Esophagus muscularis mucosa (tissue), 4 donors: Measurements from ENCODE around the gene RHBDD2. TPM values are rescaled to one million over a fixed set of nuclear protein-coding genes. Genes with fewer than 3 reads are reported as not detected.
"Not testable (repeated sequence)": the region's sequence is repeated elsewhere in the genome, so short reads cannot be mapped to it uniquely, and the experiment has no call there.

Experiments used
- DNase-seq: peaks from one replicate; pipeline ENCODE4 v3.0.0-alpha.2; 2017; ENCODE audit errors: extremely low spot score
- H3K27ac ChIP-seq, 4 donors: fragments of 200-600 bp; sonication (generic); replicated peaks in 1 of 4; 1 replicate in 3 of 4; 2 replicates in 1 of 4; pipeline ENCODE4 v1.5.1; 2016 to 2019; ENCODE audit warnings: mild to moderate bottlenecking in 1 of 4
- H3K27me3 ChIP-seq, 4 donors: fragments of 200-600 bp; sonication (generic); one replicate each; pipeline versions ENCODE4 v1.5.1 to v1.6.0; 2016 to 2019
- H3K36me3 ChIP-seq, 4 donors: fragments of 200-600 bp; sonication (generic); one replicate each; pipeline ENCODE4 v1.5.1; 2016 to 2019
- H3K4me1 ChIP-seq, 4 donors: fragments of 200-600 bp; sonication (generic); one replicate each; pipeline ENCODE4 v1.5.1; 2016 to 2019
- H3K4me3 ChIP-seq, 4 donors: fragments of 200-600 bp; sonication (generic); 1 replicate in 2 of 4; 2 replicates in 2 of 4; pipeline ENCODE4 v1.5.1; 2016 to 2019; ENCODE audit warnings: mild to moderate bottlenecking in 4 of 4, moderate library complexity in 1 of 4
- H3K9me3 ChIP-seq, 4 donors: fragments of 200-600 bp; sonication (generic); 1 replicate in 3 of 4; 2 replicates in 1 of 4; pipeline ENCODE4 v1.5.1; 2016 to 2019
- EP300 ChIP-seq: sonication (generic); formaldehyde crosslinking; IDR thresholded peaks from one replicate; pipeline ENCODE4 v1.6.1; 2017; ENCODE audit warnings: antibody characterized with exemption
- POLR2A ChIP-seq: fragments of 450-650 bp; IDR thresholded peaks from one replicate; pipeline ENCODE4 v1.6.1; 2017; ENCODE audit warnings: antibody characterized with exemption, moderate library complexity, mild to moderate bottlenecking, low read depth
- POLR2AphosphoS5 ChIP-seq, 2 donors: sonication (generic); formaldehyde crosslinking; IDR thresholded peaks; one replicate each; pipeline ENCODE4 v1.6.1; 2017; ENCODE audit warnings: antibody characterized with exemption in 2 of 2
- WGBS: methylation state at CpG from one replicate; pipeline ENCODE4 v1.1.5; 2018; 5-methylcytosine and 5-hydroxymethylcytosine counted together
- intact Hi-C: fragments of 100-400 bp; cut with DNase I; formaldehyde crosslinking; loops from one replicate; pipeline ENCODE4 v1.15.1; 2023
- total RNA-seq, 4 donors: library from RNA; depleted of rRNA; stranded (reverse); fragments of >200 nt; gene quantifications; one replicate each; pipeline versions ENCODE4 v1.1.0 to v1.2.1, GENCODE V29; 2016
- TF ChIP-seq, protein P1 (sequence below), 3 experiments: fragments of 200-600 bp in 2 of 3; fragments of 450-650 bp in 1 of 3; sonication (generic) in 2 of 3; IDR thresholded peaks; one replicate each; pipeline ENCODE4 v1.5.1; 2017 to 2019; ENCODE audit warnings: antibody characterized with exemption in 3 of 3, mild to moderate bottlenecking in 2 of 3, moderate library complexity in 1 of 3

The RHBDD2 gene
- total RNA-seq, 4 donors from 2014 or later = 19.1 to 40.2 (median 32.6) TPM

DNA sequence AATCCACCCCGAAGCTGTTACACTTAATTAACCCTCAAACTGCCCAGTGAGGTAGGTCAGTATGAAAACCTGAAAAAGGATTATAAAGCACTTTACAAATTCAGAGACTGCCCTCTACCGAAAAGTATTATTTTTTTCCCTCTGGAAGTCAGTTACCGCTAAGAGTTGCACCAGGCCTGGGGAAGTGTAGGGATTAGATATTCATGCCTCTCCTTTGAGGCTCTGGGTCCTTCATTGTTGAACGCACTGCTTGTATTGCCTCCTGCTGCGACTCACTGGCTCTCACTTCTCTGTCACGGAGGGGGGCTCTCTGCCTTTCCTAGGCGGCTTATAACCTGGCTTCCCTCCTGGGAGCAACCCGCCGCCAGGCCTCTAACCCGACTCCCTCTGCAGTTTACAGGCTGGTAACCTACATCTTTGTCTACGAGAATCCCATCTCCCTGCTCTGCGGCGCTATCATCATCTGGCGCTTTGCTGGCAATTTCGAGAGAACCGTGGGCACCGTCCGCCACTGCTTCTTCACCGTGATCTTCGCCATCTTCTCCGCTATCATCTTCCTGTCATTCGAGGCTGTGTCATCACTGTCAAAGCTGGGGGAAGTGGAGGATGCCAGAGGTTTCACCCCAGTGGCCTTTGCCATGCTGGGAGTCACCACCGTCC, 2.7 kb downstream of the RHBDD2 start:
- H3K27me3 ChIP-seq = no peaks in the 10 kb centered on the region
- no peak overlapping the region for H3K4me3 ChIP-seq
- intact Hi-C loops = no loop called here
- peaks cover 51 to 61% (median 57%) of the 10 kb centered on the region in 4 donors for H3K36me3 ChIP-seq
- H3K9me3 ChIP-seq = no peaks in the 10 kb centered on the region
- DNase-seq = no peak
- peaks cover 20 to 30% (median 27%) of the 10 kb centered on the region in 4 donors for H3K4me1 ChIP-seq
- WGBS = 85% methylated on average over 23 of the region's 23 CpGs
- TF ChIP-seq POLR2AphosphoS5 (IDR thresholded peaks at IDR 0.05) (no peak), POLR2A (no peak), EP300 (no peak)
- TF ChIP-seq, protein P1, sequence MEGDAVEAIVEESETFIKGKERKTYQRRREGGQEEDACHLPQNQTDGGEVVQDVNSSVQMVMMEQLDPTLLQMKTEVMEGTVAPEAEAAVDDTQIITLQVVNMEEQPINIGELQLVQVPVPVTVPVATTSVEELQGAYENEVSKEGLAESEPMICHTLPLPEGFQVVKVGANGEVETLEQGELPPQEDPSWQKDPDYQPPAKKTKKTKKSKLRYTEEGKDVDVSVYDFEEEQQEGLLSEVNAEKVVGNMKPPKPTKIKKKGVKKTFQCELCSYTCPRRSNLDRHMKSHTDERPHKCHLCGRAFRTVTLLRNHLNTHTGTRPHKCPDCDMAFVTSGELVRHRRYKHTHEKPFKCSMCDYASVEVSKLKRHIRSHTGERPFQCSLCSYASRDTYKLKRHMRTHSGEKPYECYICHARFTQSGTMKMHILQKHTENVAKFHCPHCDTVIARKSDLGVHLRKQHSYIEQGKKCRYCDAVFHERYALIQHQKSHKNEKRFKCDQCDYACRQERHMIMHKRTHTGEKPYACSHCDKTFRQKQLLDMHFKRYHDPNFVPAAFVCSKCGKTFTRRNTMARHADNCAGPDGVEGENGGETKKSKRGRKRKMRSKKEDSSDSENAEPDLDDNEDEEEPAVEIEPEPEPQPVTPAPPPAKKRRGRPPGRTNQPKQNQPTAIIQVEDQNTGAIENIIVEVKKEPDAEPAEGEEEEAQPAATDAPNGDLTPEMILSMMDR (IDR thresholded peaks at IDR 0.05) = no peak
- H3K27ac ChIP-seq = no peak overlapping the region

DNA sequence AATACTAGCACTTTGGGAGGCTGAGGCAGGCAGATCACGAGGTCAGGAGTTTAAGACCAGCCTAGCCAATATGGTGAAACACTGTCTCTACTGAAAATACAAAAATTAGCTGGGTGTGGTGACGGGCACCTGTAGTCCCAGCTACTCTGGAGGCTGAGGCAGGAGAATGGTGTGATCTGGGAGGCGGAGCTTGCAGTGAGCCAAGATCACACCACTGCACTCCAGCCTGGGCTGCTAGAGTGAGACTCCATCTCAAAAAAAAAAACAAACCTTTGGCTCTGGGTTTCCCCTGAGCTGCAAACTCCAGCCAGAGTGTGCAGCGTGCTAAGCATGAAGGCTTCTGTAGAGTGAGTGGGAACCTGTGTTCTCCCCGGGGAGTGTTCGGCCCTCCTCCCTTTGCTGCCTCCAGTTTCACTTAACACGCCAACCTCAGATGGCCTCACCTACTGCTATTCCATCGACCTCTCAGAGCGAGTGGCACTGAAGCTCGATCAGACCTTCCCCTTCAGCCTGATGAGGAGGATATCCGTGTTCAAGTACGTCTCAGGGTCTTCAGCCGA, 4.5 kb downstream of the RHBDD2 start:
- H3K27ac ChIP-seq, DNase-seq, H3K4me3 ChIP-seq, H3K27me3 ChIP-seq, H3K9me3 ChIP-seq, intact Hi-C loops: not testable (repeated sequence)
- H3K4me1 ChIP-seq = peaks cover 14 to 24% (median 21%) of the 10 kb centered on the region in 4 donors
- 92% methylated on average over 13 of the region's 13 CpGs for WGBS
- peaks cover 64 to 77% (median 71%) of the 10 kb centered on the region in 4 donors for H3K36me3 ChIP-seq

DNA sequence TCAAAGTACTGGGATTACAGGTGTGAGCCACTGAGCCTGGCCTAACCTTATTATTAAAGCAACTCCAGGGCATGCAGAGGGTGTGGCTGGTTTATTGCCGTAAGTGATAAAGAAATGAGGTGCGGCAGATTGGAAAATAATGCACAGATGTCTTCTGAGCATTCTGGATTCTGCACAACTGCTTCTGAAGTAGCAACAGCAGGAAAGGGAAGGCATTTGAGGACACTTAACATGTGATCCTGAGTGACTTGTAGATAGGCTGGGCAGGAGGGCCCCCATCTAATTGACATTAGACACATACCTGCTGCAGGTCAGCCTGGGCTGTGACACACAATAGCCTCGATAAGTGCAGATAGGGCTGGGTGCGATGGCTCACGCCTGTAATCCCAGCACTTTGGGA, 5.6 kb downstream of the RHBDD2 start:
- Histone ChIP-seq H3K36me3 (peaks cover 64 to 84% (median 78%) of the 10 kb centered on the region in 4 donors), H3K27me3 (no peaks in the 10 kb centered on the region), H3K4me3 (no peak overlapping the region), H3K4me1 (peaks cover 10 to 22% (median 16%) of the 10 kb centered on the region in 4 donors), H3K27ac (no peak overlapping the region), H3K9me3 (no peaks in the 10 kb centered on the region)
- 97% methylated on average over 5 of the region's 5 CpGs for WGBS
- no peak for DNase-seq
- intact Hi-C loops = no loop called here
- TF ChIP-seq EP300 (no peak), POLR2AphosphoS5 (IDR thresholded peaks at IDR 0.05) (no peak)

DNA sequence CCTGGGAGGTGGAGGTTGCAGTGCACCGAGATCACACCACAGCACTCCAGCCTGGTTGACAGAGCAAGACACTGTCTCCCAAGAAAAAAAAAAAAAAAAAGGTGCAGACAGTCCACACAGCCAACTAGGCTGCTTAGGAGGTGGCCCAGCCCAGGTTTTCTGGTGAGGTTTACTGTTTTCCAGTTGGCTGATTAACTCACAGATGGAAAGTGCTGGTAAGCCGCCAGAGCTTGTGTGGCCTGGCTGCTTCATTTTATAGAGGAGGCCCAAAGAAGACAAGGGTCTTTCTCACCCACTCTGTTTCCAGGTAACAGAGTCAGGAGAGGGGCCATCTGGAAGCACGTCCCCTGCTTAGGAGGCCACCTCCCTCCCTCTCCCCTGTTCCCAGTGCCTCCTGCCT, 6.2 kb downstream of the RHBDD2 start:
- Histone ChIP-seq H3K36me3 (peaks cover 64 to 84% (median 78%) of the 10 kb centered on the region in 4 donors), H3K27ac (no peak overlapping the region), H3K4me3 (no peak overlapping the region), H3K9me3 (no peaks in the 10 kb centered on the region), H3K4me1 (peaks cover 5 to 16% (median 10%) of the 10 kb centered on the region in 4 donors), H3K27me3 (no peaks in the 10 kb centered on the region)
- intact Hi-C loops = no loop called here
- no peak for DNase-seq
- 90% methylated on average over 3 of the region's 3 CpGs for WGBS
- TF ChIP-seq EP300 (no peak), POLR2A (no peak), POLR2AphosphoS5 (IDR thresholded peaks at IDR 0.05) (no peak)
- TF ChIP-seq, protein P1 (IDR thresholded peaks at IDR 0.05) = no peak

DNA sequence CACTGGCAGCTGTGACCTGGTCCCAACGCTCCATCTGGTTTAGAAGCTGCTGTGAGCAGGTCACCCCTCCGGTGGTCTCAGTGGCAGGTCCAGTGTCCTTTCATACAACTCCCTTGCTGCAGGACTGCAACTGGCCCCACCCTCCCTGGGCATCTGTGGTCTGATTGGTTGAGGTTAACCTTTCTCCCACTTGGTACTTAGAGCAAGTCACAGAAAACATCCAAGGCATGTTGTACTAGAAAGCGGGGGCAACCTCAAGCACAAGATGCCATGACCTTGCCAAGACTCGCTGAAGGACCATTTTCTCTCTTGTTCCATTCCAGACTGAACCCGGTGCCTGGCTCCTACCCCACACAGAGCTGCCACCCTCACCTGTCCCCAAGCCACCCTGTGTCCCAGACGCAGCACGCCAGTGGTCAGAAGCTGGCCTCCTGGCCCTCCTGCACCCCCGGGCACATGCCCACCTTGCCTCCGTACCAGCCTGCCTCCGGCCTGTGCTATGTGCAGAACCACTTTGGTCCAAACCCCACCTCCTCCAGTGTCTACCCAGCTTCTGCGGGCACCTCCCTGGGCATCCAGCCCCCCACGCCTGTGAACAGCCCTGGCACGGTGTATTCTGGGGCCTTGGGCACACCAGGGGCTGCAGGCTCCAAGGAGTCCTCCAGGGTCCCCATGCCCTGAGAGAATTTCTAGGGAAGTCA, 9.0 kb downstream of the RHBDD2 start:
- WGBS = 96% methylated on average over 13 of the region's 13 CpGs
- intact Hi-C loops = no loop called here
- Histone ChIP-seq H3K9me3 (no peaks in the 10 kb centered on the region), H3K4me3 (no peak overlapping the region), H3K27ac (no peak overlapping the region), H3K36me3 (peaks cover 42 to 61% (median 58%) of the 10 kb centered on the region in 4 donors), H3K4me1 (peaks cover 0 to 7% (median 3%) of the 10 kb centered on the region in 4 donors), H3K27me3 (no peaks in the 10 kb centered on the region)
- no peak for TF ChIP-seq POLR2AphosphoS5 (IDR thresholded peaks at IDR 0.05)
- no peak for TF ChIP-seq POLR2A
- no peak for TF ChIP-seq EP300
- TF ChIP-seq, protein P1 (IDR thresholded peaks at IDR 0.05) = no peak
- no peak for DNase-seq
